ENCODE results near the gene PPP4R4.
"Not testable (repeated sequence)": the region's sequence is repeated elsewhere in the genome, so short reads cannot be mapped to it uniquely, and the experiment has no call there.

PPP4R4 gene

DNA sequence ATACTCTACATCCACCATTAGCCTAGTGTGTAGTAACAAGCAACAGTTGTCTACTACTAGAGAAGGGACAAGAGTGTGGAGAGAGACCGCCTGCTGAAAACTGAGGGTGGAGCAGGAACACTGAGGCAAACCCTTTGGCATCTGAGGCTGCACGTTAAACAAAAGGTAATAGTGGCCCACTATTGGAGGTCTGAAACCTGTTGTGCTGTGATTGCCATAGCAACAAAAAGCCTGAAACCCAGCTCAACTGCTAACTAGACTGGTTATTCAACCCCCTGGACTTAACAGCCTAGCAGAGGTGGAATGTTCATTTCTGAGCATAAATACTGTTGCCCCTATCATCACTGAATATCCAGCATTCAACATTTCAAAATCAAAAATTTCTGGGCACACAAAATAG is 43.0 kb downstream of the PPP4R4 start:
- H3K4me2 ChIP-seq (ENCODE audit: low read depth, low read length, poor library complexity, severe bottlenecking) = no peak overlapping the region
- no peaks in the 10 kb centered on the region for H3K27me3 ChIP-seq (ENCODE audit: low read length)
- no peaks in the 10 kb centered on the region for H3K36me3 ChIP-seq (ENCODE audit: low read length)
- no peak overlapping the region for H3K27ac ChIP-seq (ENCODE audit: low read depth, low read length)
- H2AFZ ChIP-seq (ENCODE audit: low read depth, low read length, severe bottlenecking) = no peak overlapping the region
- H3K9me3 ChIP-seq (ENCODE audit: insufficient read depth, low read length) = no peaks in the 10 kb centered on the region
- H3K79me2 ChIP-seq (ENCODE audit: insufficient read depth, low read length) = no peaks in the 10 kb centered on the region
- no peak for TF ChIP-seq EZH2phosphoT487 (conservative IDR thresholded peaks at IDR 0.05; ENCODE audit: low read length)
- TF ChIP-seq CTCF (IDR thresholded peaks at IDR 0.05; ENCODE audit: insufficient read depth, low read length, poor library complexity, severe bottlenecking) = no peak
- H4K20me1 ChIP-seq (ENCODE audit: low read depth, low read length) = no peaks in the 10 kb centered on the region; the same call in 1 of the 2 replicates
- H3K9ac ChIP-seq (ENCODE audit: low read length) = no peak overlapping the region
- no peak overlapping the region for H3K4me3 ChIP-seq (ENCODE audit: insufficient read depth, low read length, poor library complexity, severe bottlenecking)
- H3F3A ChIP-seq (ENCODE audit: insufficient read depth) = no peaks in the 10 kb centered on the region
- H3K9me2 ChIP-seq (replicated peaks; ENCODE audit: insufficient read depth, low read length) = no peaks in the 10 kb centered on the region

DNA sequence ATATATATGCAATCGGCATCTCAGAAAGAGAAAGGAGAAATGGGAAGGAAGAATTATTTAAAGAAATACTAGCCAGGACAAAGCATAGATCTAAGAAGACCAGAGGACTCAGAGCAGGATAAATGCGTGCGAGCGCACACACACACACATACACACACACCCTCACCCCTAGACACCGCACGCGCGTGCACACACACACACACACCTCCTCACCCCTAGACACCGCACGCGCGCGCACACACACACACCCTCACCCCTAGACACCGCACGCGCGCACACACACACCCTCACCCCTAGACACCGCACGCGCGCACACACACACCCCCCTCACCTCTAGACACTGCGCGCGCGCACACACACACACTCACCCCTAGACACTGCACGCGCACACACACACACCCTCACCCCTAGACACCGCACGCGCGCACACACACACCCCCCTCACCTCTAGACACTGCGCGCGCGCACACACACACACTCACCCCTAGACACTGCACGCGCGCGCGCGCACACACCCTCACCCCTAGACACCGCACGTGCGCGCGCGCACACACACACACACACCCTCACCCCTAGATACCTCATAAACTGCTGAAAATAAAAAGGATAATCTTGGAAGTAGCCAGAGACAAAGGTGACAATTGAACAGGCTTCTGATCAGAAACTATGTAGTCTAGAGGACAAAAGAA is 44.2 kb downstream of the PPP4R4 start:
- H3K27me3 ChIP-seq (ENCODE audit: low read length); H3K9me2 ChIP-seq (replicated peaks; ENCODE audit: insufficient read depth, low read length); H3K4me3 ChIP-seq (ENCODE audit: insufficient read depth, low read length, poor library complexity, severe bottlenecking); H3K27ac ChIP-seq (ENCODE audit: low read depth, low read length); H3K36me3 ChIP-seq (ENCODE audit: low read length); H3K4me2 ChIP-seq (ENCODE audit: low read depth, low read length, poor library complexity, severe bottlenecking); H3K9me3 ChIP-seq (ENCODE audit: insufficient read depth, low read length); H4K20me1 ChIP-seq (ENCODE audit: low read depth, low read length); H3K79me2 ChIP-seq (ENCODE audit: insufficient read depth, low read length); H3K9ac ChIP-seq (ENCODE audit: low read length); H3F3A ChIP-seq (ENCODE audit: insufficient read depth); H2AFZ ChIP-seq (ENCODE audit: low read depth, low read length, severe bottlenecking): not testable (repeated sequence)

DNA sequence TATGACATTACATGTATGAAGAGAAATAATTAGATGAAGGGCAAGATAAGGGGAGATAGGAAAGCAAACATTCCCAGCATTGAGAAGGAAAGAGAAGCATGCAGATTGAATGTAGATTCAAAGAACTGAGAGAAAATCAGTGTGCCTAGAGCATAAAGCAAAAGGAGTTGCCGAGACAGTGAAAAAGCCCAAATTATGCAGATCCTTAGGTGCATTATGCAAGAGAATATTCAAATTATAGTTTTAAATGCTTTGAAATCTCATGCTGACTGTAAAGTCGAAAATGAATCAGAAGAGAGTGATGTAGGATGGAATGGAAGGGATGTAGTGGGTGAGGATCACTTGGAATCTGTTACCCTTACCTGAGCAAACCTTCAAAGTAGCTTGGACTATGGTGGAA is 49.9 kb downstream of the PPP4R4 start:
- Histone ChIP-seq H4K20me1 (ENCODE audit: low read depth, low read length) (no peaks in the 10 kb centered on the region), H3K9me3 (ENCODE audit: insufficient read depth, low read length) (no peaks in the 10 kb centered on the region), H3K27ac (ENCODE audit: low read depth, low read length) (no peak overlapping the region), H3K4me2 (ENCODE audit: low read depth, low read length, poor library complexity, severe bottlenecking) (no peak overlapping the region), H2AFZ (ENCODE audit: low read depth, low read length, severe bottlenecking) (no peak overlapping the region), H3K27me3 (ENCODE audit: low read length) (no peaks in the 10 kb centered on the region), H3K9me2 (replicated peaks; ENCODE audit: insufficient read depth, low read length) (no peaks in the 10 kb centered on the region), H3F3A (ENCODE audit: insufficient read depth) (no peaks in the 10 kb centered on the region), H3K36me3 (ENCODE audit: low read length) (no peaks in the 10 kb centered on the region), H3K4me3 (ENCODE audit: insufficient read depth, low read length, poor library complexity, severe bottlenecking) (no peak overlapping the region), H3K79me2 (ENCODE audit: insufficient read depth, low read length) (no peaks in the 10 kb centered on the region), H3K9ac (ENCODE audit: low read length) (no peak overlapping the region)
- TF ChIP-seq CTCF (IDR thresholded peaks at IDR 0.05; ENCODE audit: insufficient read depth, low read length, poor library complexity, severe bottlenecking) (no peak), EZH2phosphoT487 (conservative IDR thresholded peaks at IDR 0.05; ENCODE audit: low read length) (no peak)

- Histone ChIP-seq H3K4me2 (ENCODE audit: low read depth, low read length, poor library complexity, severe bottlenecking) (no peak overlapping the region), H3K27me3 (ENCODE audit: low read length) (no peaks in the 10 kb centered on the region), H2AFZ (ENCODE audit: low read depth, low read length, severe bottlenecking) (no peak overlapping the region), H3K9me2 (replicated peaks; ENCODE audit: insufficient read depth, low read length) (no peaks in the 10 kb centered on the region), H3K36me3 (ENCODE audit: low read length) (no peaks in the 10 kb centered on the region), H3K27ac (ENCODE audit: low read depth, low read length) (no peak overlapping the region), H3K9ac (ENCODE audit: low read length) (no peak overlapping the region), H3K79me2 (ENCODE audit: insufficient read depth, low read length) (no peaks in the 10 kb centered on the region), H3K4me3 (ENCODE audit: insufficient read depth, low read length, poor library complexity, severe bottlenecking) (no peak overlapping the region), H3K9me3 (ENCODE audit: insufficient read depth, low read length) (no peaks in the 10 kb centered on the region), H3F3A (ENCODE audit: insufficient read depth) (no peaks in the 10 kb centered on the region), H4K20me1 (ENCODE audit: low read depth, low read length) (no peaks in the 10 kb centered on the region)
- TF ChIP-seq EZH2phosphoT487 (conservative IDR thresholded peaks at IDR 0.05; ENCODE audit: low read length) (no peak), CTCF (IDR thresholded peaks at IDR 0.05; ENCODE audit: insufficient read depth, low read length, poor library complexity, severe bottlenecking) (no peak)
Observed at GRCh38 chr14:94225460-94226378, 51.6 kb downstream of the PPP4R4 start.
